Right lobe of liver (tissue), 6 donors: Measurements from ENCODE around the gene RASAL3. TPM values are rescaled to one million over a fixed set of nuclear protein-coding genes. Genes with fewer than 3 reads are reported as not detected.
A peak's percentile ranks its signal among the peaks of the same experiment; 100 is the strongest.

Experiments
- ATAC-seq, 4 donors: fragments of 200-7000 bp; cut with Tn5 transposase; one replicate each; pipeline ENCODE4 v1.9.1; 2020; ENCODE audit warnings: mild to moderate bottlenecking in 4 of 4, moderate library complexity in 4 of 4
- DNase-seq, 3 donors: peaks; one replicate each; pipeline ENCODE4 v3.0.0-alpha.2; 2020
- H3K27ac ChIP-seq, 3 donors: fragments of 200-600 bp; one replicate each; pipeline ENCODE4 v1.8.0; 2022
- H3K27me3 ChIP-seq, 2 donors: fragments of 200-600 bp; one replicate each; pipeline ENCODE4 v1.8.0; 2022
- H3K36me3 ChIP-seq, 4 donors: fragments of 200-600 bp; sonication (generic) in 1 of 4; one replicate each; pipeline versions ENCODE4 v1.5.1 to v1.8.0; 2017 to 2022; ENCODE audit warnings: control low read depth in 1 of 4
- H3K4me1 ChIP-seq, 4 donors: fragments of 200-600 bp; sonication (generic) in 1 of 4; one replicate each; pipeline versions ENCODE4 v1.5.1 to v1.8.0; 2017 to 2022; ENCODE audit warnings: control low read depth in 1 of 4
- H3K4me3 ChIP-seq, 3 donors: fragments of 200-600 bp; one replicate each; pipeline ENCODE4 v1.8.0; 2022
- H3K9me3 ChIP-seq, 4 donors: fragments of 200-600 bp; sonication (generic) in 1 of 4; one replicate each; pipeline versions ENCODE4 v1.5.1 to v1.8.0; 2017 to 2022; ENCODE audit warnings: control low read depth in 1 of 4
- CTCF ChIP-seq, 4 donors: fragments of 200-600 bp in 3 of 4; fragments of 450-650 bp in 1 of 4; IDR thresholded peaks; one replicate each; pipeline versions ENCODE4 v1.5.1 to v1.8.0; 2016 to 2022; ENCODE audit warnings: antibody characterized with exemption in 4 of 4, mild to moderate bottlenecking in 2 of 4
- POLR2A ChIP-seq: fragments of 450-650 bp; IDR thresholded peaks from one replicate; pipeline ENCODE4 v1.6.1; 2017; ENCODE audit warnings: antibody characterized with exemption, mild to moderate bottlenecking
- WGBS: methylation state at CpG from one replicate; pipeline ENCODE4 v1.1.6; 2018; ENCODE audit warnings: low coverage, low lambda C conversion rate; ENCODE audit not compliant: insufficient coverage; ENCODE audit errors: missing lambda C conversion rate; 5-methylcytosine and 5-hydroxymethylcytosine counted together
- intact Hi-C, 2 donors: fragments of 100-400 bp; cut with DNase I; formaldehyde crosslinking; loops; one replicate each; pipeline versions ENCODE4 v1.11.2 to v1.14.1; 2022
- total RNA-seq, 6 experiments: library from RNA; depleted of rRNA in 2 of 6; stranded (reverse); fragments of >200 nt in 2 of 6; fragmentation: NEBNext Ultra II Directional in 3 of 6; extraction: Animal tissue kit (Norgen Biotek cat#: 25700) in 3 of 6; gene quantifications; one replicate each; pipeline versions ENCODE4 v1.1.0 to v1.2.4, GENCODE V29; 2016 to 2023
- donor health status: DM: no; HTN: yes; CAD: no.
- donor health status: DM: no; HTN: no; CAD: no.
- donor health status: DM: no; HTN: no; CAD: no.
- donor health status: DM: no; HTN: yes; CAD: no.
- donor health status: DM: no; HTN: yes; CAD: no.

Gene RASAL3
- total RNA-seq, 6 experiments from 2014 or later = 0.75 to 1.9 (median 1.1) TPM

GRCh38 chr19:15507068-15508034, 43.0 kb upstream of the RASAL3 start:
- Histone ChIP-seq H3K27me3 (no peaks in the 10 kb centered on the region), H3K36me3 (no peaks in the 10 kb centered on the region), H3K4me1 (peaks cover 0 to 25% (median 2%) of the 10 kb centered on the region in 4 donors), H3K4me3 (no peak overlapping the region), H3K9me3 (no peaks in the 10 kb centered on the region), H3K27ac (no peak overlapping the region)
- TF ChIP-seq CTCF (IDR thresholded peaks at IDR 0.05) (no peak), POLR2A (no peak)
- no peak for ATAC-seq
- 46% methylated on average over 8 of the region's 14 CpGs for WGBS
- intact Hi-C loops = no loop called here
- DNase-seq = peak in 1 of 3 donors; percentile 24

GRCh38 chr19:15506074-15506571, 41.8 kb upstream of the RASAL3 start:
- no peaks in the 10 kb centered on the region for H3K36me3 ChIP-seq
- DNase-seq (peak; percentile 74 to 89 (median 84)), ATAC-seq (peak; percentile 85 to 90 (median 86))
- peak overlapping the region; percentile 67 to 82 (median 81) for H3K27ac ChIP-seq
- TF ChIP-seq CTCF (IDR thresholded peaks at IDR 0.05) (no peak), POLR2A (peak; percentile 47)
- intact Hi-C loops = no loop called here
- no peaks in the 10 kb centered on the region for H3K27me3 ChIP-seq
- 39% methylated on average over 5 of the region's 5 CpGs for WGBS
- H3K4me3 ChIP-seq = peak overlapping the region; percentile 14 to 49 (median 46)
- H3K9me3 ChIP-seq = no peaks in the 10 kb centered on the region
- peaks cover 0 to 25% (median 2%) of the 10 kb centered on the region in 4 donors for H3K4me1 ChIP-seq

GRCh38 chr19:15502264-15502663, 37.9 kb upstream of the RASAL3 start:
- intact Hi-C loops = no loop called here
- ATAC-seq = no peak
- Histone ChIP-seq H3K36me3 (no peaks in the 10 kb centered on the region), H3K4me1 (peaks cover 0 to 26% (median 2%) of the 10 kb centered on the region in 4 donors), H3K9me3 (no peaks in the 10 kb centered on the region), H3K27ac (no peak overlapping the region), H3K4me3 (no peak overlapping the region), H3K27me3 (no peaks in the 10 kb centered on the region)
- no peak for DNase-seq
- TF ChIP-seq POLR2A = no peak
- no peak for TF ChIP-seq CTCF (IDR thresholded peaks at IDR 0.05)
- 70% methylated on average over 1 of the region's 1 CpG for WGBS

GRCh38 chr19:15501596-15501995, 37.3 kb upstream of the RASAL3 start:
- TF ChIP-seq POLR2A (no peak), CTCF (IDR thresholded peaks at IDR 0.05) (no peak)
- Histone ChIP-seq H3K4me3 (no peak overlapping the region), H3K9me3 (no peaks in the 10 kb centered on the region), H3K4me1 (peaks cover 0 to 27% (median 1%) of the 10 kb centered on the region in 4 donors), H3K27ac (no peak overlapping the region), H3K36me3 (no peaks in the 10 kb centered on the region), H3K27me3 (no peaks in the 10 kb centered on the region)
- DNase-seq (no peak), ATAC-seq (no peak)
- WGBS = 44% methylated on average over 1 of the region's 1 CpG
- intact Hi-C loops = no loop called here
